ENCODE measurements around the gene SSBP3.

DNA sequence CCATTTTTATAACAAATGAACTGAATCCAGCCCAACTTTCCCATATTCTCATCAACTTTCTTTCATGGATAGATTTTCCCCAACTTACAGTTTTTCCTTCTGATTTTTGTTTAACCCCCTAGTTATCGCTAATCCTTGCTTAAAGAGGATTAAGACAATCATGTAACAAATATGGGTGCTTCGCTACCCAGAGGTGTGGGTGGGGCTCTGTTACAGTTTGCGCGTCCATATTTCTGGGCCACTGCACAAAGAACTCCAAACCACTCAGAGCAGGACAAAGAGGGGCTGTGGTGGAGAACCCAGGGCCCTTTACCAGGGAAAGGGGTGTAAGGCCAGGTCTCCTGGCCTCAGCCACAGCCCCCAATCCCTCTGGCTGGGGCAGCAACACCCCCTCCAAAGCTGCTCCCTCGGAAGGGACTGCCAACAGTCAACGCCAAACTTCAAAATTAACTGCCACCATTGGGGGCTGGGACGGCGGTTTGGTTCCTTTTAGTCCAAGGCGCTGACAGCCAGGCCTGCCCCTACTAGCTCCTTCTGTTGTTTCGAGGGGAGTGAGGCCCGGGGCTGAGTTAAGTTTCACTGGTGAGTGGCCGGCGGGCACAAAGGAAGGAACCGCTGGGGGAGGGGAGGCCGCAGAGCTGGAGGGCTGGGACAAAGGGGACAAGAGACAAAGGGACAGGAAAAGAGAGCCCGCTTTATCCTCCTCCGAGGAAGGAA, 27.9 kb downstream of the SSBP3 start:
- TF ChIP-seq, protein P1, sequence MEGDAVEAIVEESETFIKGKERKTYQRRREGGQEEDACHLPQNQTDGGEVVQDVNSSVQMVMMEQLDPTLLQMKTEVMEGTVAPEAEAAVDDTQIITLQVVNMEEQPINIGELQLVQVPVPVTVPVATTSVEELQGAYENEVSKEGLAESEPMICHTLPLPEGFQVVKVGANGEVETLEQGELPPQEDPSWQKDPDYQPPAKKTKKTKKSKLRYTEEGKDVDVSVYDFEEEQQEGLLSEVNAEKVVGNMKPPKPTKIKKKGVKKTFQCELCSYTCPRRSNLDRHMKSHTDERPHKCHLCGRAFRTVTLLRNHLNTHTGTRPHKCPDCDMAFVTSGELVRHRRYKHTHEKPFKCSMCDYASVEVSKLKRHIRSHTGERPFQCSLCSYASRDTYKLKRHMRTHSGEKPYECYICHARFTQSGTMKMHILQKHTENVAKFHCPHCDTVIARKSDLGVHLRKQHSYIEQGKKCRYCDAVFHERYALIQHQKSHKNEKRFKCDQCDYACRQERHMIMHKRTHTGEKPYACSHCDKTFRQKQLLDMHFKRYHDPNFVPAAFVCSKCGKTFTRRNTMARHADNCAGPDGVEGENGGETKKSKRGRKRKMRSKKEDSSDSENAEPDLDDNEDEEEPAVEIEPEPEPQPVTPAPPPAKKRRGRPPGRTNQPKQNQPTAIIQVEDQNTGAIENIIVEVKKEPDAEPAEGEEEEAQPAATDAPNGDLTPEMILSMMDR (IDR thresholded peaks at IDR 0.05; ENCODE audit: low read depth, low read length) = no peak
- TF ChIP-seq EZH2phosphoT487 (IDR thresholded peaks at IDR 0.05; ENCODE audit: low read depth) = no peak
